K562 (cell line): Measurements from ENCODE around the gene XRCC2. TPM values are rescaled to one million over a fixed set of nuclear protein-coding genes. Genes with fewer than 3 reads are reported as not detected.

Experiments
- ATAC-seq: fragments of 200-7000 bp; cut with Tn5 transposase; 3 replicates; pipeline ENCODE4 v1.9.1; 2020; ENCODE audit warnings: moderate library complexity
- BruUV-seq: library from RNA; stranded (reverse); fragments of 400-500 nt; replicated peaks from 2 replicates; lab custom pipeline; 2021; lab: Mats Ljungman, UMichigan
- CTCF ChIA-PET: fragments of 300-600 bp; formaldehyde crosslinking; extraction: SDS; loops from one replicate; lab custom pipeline; 2021; ENCODE audit warnings: low intra/inter-chr PET ratio; lab: Yijun Ruan, JAX
- POLR2A ChIA-PET: fragments of 300-600, 350-650 bp; sonication (Branson Sonifier 250); formaldehyde crosslinking; extraction: SDS; loops from one replicate; lab custom pipeline; 2021; ENCODE audit warnings: antibody characterized with exemption, inconsistent platforms; lab: Yijun Ruan, JAX
- DNase-seq, 4 experiments: peaks; one replicate each; pipeline versions ENCODE4 v3.0.0 to v3.0.0-alpha.2; 2011 to 2018; ENCODE audit warnings: low spot score in 3 of 4, mixed read lengths in 3 of 4; ENCODE audit errors: extremely low read depth in 1 of 4
- FAIRE-seq: peaks from 2 replicates; lab custom pipeline; 2011; peaks lifted over from hg19 to GRCh38; lab: Jason Lieb, UNC
- H2AFZ ChIP-seq: 2 replicates; pipeline ENCODE4 v1.6.0; 2011; ENCODE audit warnings: low read depth, low read length, control low read depth, inconsistent platforms
- H3K27ac ChIP-seq: fragments of 200-600 bp; 3 replicates; pipeline ENCODE4 v1.8.0; 2011; ENCODE audit warnings: low read depth, mild to moderate bottlenecking, control low read depth, inconsistent platforms, low read length, moderate library complexity, mixed read lengths; ENCODE audit errors: extremely low read depth
- H3K27me3 ChIP-seq, 2 experiments: fragments of 300-600 bp in 1 of 2; 2 replicates in 1 of 2; 3 replicates in 1 of 2; pipeline versions ENCODE4 v1.6.0 to v1.8.0; 2011; ENCODE audit warnings: inconsistent platforms in 2 of 2, low read length in 2 of 2, mild to moderate bottlenecking in 1 of 2, mixed read lengths in 1 of 2, moderate library complexity in 1 of 2; ENCODE audit not compliant: control insufficient read depth in 2 of 2, insufficient read depth in 2 of 2
- H3K36me3 ChIP-seq: fragments of 300-600 bp; 3 replicates; pipeline ENCODE4 v1.8.0; 2011; ENCODE audit warnings: mild to moderate bottlenecking, low read length, inconsistent platforms; ENCODE audit not compliant: control insufficient read depth, insufficient read depth
- H3K4me1 ChIP-seq, 2 experiments: fragments of 200-600 bp in 1 of 2; replicated peaks in 1 of 2; 2 replicates in 1 of 2; 3 replicates in 1 of 2; pipeline versions ENCODE4 v1.5.1 to v1.8.0; 2011; ENCODE audit warnings: inconsistent platforms in 2 of 2, low read length in 2 of 2, mild to moderate bottlenecking in 1 of 2, mixed read lengths in 1 of 2, moderate library complexity in 1 of 2; ENCODE audit not compliant: control insufficient read depth in 2 of 2, insufficient read depth in 2 of 2
- H3K4me2 ChIP-seq: 2 replicates; pipeline ENCODE4 v1.6.1; 2011; ENCODE audit warnings: low read length, control low read depth, inconsistent platforms, mixed read lengths; ENCODE audit not compliant: insufficient read depth
- H3K4me3 ChIP-seq: fragments of 200-600 bp; sonication (generic), shearing (Covaris generic); 2 replicates; pipeline ENCODE4 v1.5.1; 2016; ENCODE audit warnings: control low read depth, inconsistent platforms
- H3K79me2 ChIP-seq: fragments of 200-600 bp; 3 replicates; pipeline ENCODE4 v1.8.0; 2011; ENCODE audit warnings: low read length, inconsistent platforms; ENCODE audit not compliant: control insufficient read depth, insufficient read depth
- H3K9ac ChIP-seq, 2 experiments: 2 replicates each; pipeline versions ENCODE4 v1.6.0 to v1.6.1; 2011; ENCODE audit warnings: low read depth in 2 of 2, low read length in 2 of 2, control low read depth in 1 of 2, inconsistent platforms in 1 of 2, mild to moderate bottlenecking in 1 of 2, mixed read lengths in 1 of 2; ENCODE audit not compliant: insufficient read depth in 1 of 2
- H3K9me1 ChIP-seq: one replicate; pipeline ENCODE4 v1.6.0; 2011; ENCODE audit warnings: inconsistent platforms, mild to moderate bottlenecking, low read length, moderate library complexity; ENCODE audit not compliant: control insufficient read depth, insufficient read depth
- H3K9me3 ChIP-seq: replicated peaks from 2 replicates; pipeline ENCODE4 v1.5.1; 2011; ENCODE audit warnings: low read depth, low read length, inconsistent platforms; ENCODE audit not compliant: control insufficient read depth, insufficient read depth
- H4K20me1 ChIP-seq: replicated peaks from 2 replicates; pipeline ENCODE4 v1.6.1; 2011; ENCODE audit warnings: low read length, inconsistent platforms, mixed read lengths; ENCODE audit not compliant: control insufficient read depth, insufficient read depth
- CHD4 ChIP-seq: fragments of 200-600 bp; sonication (generic); IDR thresholded peaks from 3 replicates; pipeline ENCODE4 v1.6.1; 2012; ENCODE audit warnings: low read depth, mild to moderate bottlenecking, mixed read lengths, low read length, inconsistent platforms; ENCODE audit not compliant: insufficient read depth, insufficient replicate concordance, poor library complexity, severe bottlenecking
- EP300 ChIP-seq: IDR thresholded peaks from 2 replicates; pipeline ENCODE4 v1.6.1; 2012; ENCODE audit warnings: low read length, improper control_type of control experiment
- GTF2F1 ChIP-seq: IDR thresholded peaks from 2 replicates; pipeline ENCODE4 v1.6.1; 2011; ENCODE audit warnings: low read depth, low read length, improper control_type of control experiment
- HDAC3 ChIP-seq: fragments of 450-650 bp; IDR thresholded peaks from 2 replicates; pipeline ENCODE4 v1.6.1; 2018; ENCODE audit warnings: borderline replicate concordance, mild to moderate bottlenecking, moderate library complexity; ENCODE audit not compliant: partially characterized antibody
- MIER1 ChIP-seq: fragments of 450-650 bp; IDR thresholded peaks from 2 replicates; pipeline ENCODE4 v1.6.1; 2016; ENCODE audit warnings: antibody characterized with exemption, mild to moderate bottlenecking, low read depth
- NCOA4 ChIP-seq: fragments of 450-650 bp; IDR thresholded peaks from 2 replicates; pipeline ENCODE4 v1.6.1; 2018; ENCODE audit warnings: mild to moderate bottlenecking; ENCODE audit not compliant: partially characterized antibody
- POLR2H ChIP-seq: IDR thresholded peaks from 2 replicates; pipeline ENCODE4 v1.6.1; 2016; ENCODE audit warnings: missing genetic modification characterization, low read depth, mild to moderate bottlenecking, control low read depth, missing compliant biosample characterization, moderate library complexity
- POLR3A ChIP-seq: IDR thresholded peaks from 2 replicates; pipeline ENCODE4 v1.6.1; 2011; ENCODE audit warnings: borderline replicate concordance, mild to moderate bottlenecking, moderate library complexity; ENCODE audit not compliant: insufficient read length, insufficient read depth; ENCODE audit errors: extremely low read depth
- PURB ChIP-seq: sonication (generic); formaldehyde crosslinking; IDR thresholded peaks from 2 replicates; pipeline ENCODE4 v1.9.0; 2021; ENCODE audit warnings: low read depth, mild to moderate bottlenecking, missing genetic modification reagents
- SAFB2 ChIP-seq: fragments of 200-400 bp; formaldehyde crosslinking; IDR thresholded peaks from 2 replicates; pipeline ENCODE4 v1.6.1; 2018; ENCODE audit warnings: borderline replicate concordance, low read length, low read depth, moderate library complexity; ENCODE audit not compliant: severe bottlenecking
- STAG1 ChIP-seq: sonication (generic); formaldehyde crosslinking; IDR thresholded peaks from 2 replicates; pipeline ENCODE4 v1.5.0; 2020; ENCODE audit warnings: missing genetic modification reagents, borderline replicate concordance
- TAF1 ChIP-seq: IDR thresholded peaks from 2 replicates; pipeline ENCODE4 v1.6.1; 2011; ENCODE audit warnings: mild to moderate bottlenecking, low read length, moderate library complexity; ENCODE audit not compliant: insufficient read depth, control insufficient read depth, severe bottlenecking; ENCODE audit errors: extremely low read depth
- ZNF41 ChIP-seq: fragments of 250-450 bp; sonication (Bioruptor Pico); conservative IDR thresholded peaks from 2 replicates; pipeline ENCODE4 v1.4.0; 2020; ENCODE audit warnings: mild to moderate bottlenecking
- ZNF431 ChIP-seq: sonication (generic); formaldehyde crosslinking; IDR thresholded peaks from 2 replicates; pipeline ENCODE4 v1.8.0; 2022; ENCODE audit warnings: mild to moderate bottlenecking, missing genetic modification reagents
- WGBS: fragments of 100-300 bp; shearing (Covaris generic); methylation state at CpG from one replicate; pipeline ENCODE4 v1.1.6; 2016; ENCODE audit warnings: low coverage, mixed read lengths; ENCODE audit not compliant: insufficient coverage; ENCODE audit errors: missing lambda C conversion rate; 5-methylcytosine and 5-hydroxymethylcytosine counted together
- in situ Hi-C: fragments of 300-500 bp; cut with MboI; formaldehyde crosslinking; loops from 4 replicates; pipeline ENCODE4 v1.15.0; 2018; ENCODE audit warnings: inconsistent platforms, mixed read lengths
- intact Hi-C: fragments of 100-400 bp; cut with micrococcal nuclease; formaldehyde crosslinking; loops from 2 replicates; pipeline ENCODE4 v1.14.2; 2022
- polyA plus RNA-seq, 8 experiments: library from polyadenylated mRNA; depleted of rRNA in 4 of 8; stranded (reverse) in 5 of 8; unstranded in 3 of 8; fragments of >200 nt; fragmentation: Nextera tagmentation in 2 of 8; fragmentation: Illumina TruSeq in 1 of 8; extraction: Ambion mirVana in 2 of 8; extraction: Trizol in 1 of 8; gene quantifications; 2 replicates each; pipeline versions ENCODE4 v1.2.1 to v1.2.3, GENCODE V29; 2011 to 2014; ENCODE audit warnings: inconsistent platforms in 1 of 8, missing spikeins in 1 of 8
- total RNA-seq, 7 experiments: library from RNA; depleted of rRNA in 6 of 7; stranded (reverse); fragments of >200 nt in 6 of 7; fragmentation: Illumina TruSeq in 2 of 7; extraction: Trizol in 2 of 7; gene quantifications; 2 replicates each; pipeline versions ENCODE4 v1.2.1 to v1.2.3, GENCODE V29; 2011 to 2021; ENCODE audit warnings: low replicate concordance in 1 of 7
- TF ChIP-seq, protein P1 (sequence below), 2 experiments: fragments of 250-450 bp in 1 of 2; fragments of 450-650 bp in 1 of 2; sonication (Bioruptor Pico) in 1 of 2; IDR thresholded peaks; 2 replicates each; pipeline versions ENCODE4 v1.6.1 to v1.8.0; 2016 to 2021; ENCODE audit warnings: mild to moderate bottlenecking in 2 of 2, moderate library complexity in 2 of 2, missing compliant biosample characterization in 1 of 2, missing genetic modification characterization in 1 of 2

The XRCC2 gene
- total and polyA plus RNA-seq, 9 of the 15 experiments (the other 6 are each of a cell fraction or from before 2014, with no cell fraction given), result 16.2 to 58.0 (median 39.8) TPM

- peaks cover 6 to 9% of the 10 kb centered on the region in 2 experiments; a peak in 3 of 5 replicates for H3K4me1 ChIP-seq
- H2AFZ ChIP-seq, result no peak overlapping the region
- H3K27me3 ChIP-seq, result no peaks in the 10 kb centered on the region
- peaks cover 70% of the 10 kb centered on the region for H3K79me2 ChIP-seq
- TSS peak; percentile 11 for BruUV-seq
- intact Hi-C loops, result no loop called here
- in situ Hi-C loops, result no loop called here
- H3K36me3 ChIP-seq, result peaks cover 45% of the 10 kb centered on the region
- peaks cover 2% of the 10 kb centered on the region for H3K9me1 ChIP-seq
- TF ChIP-seq SAFB2 (no peak), NCOA4 (no peak), MIER1 (no peak), HDAC3 (no peak), GTF2F1 (no peak), EP300 (no peak), POLR3A (no peak), ZNF41 (no peak), ZNF431 (CRISPR knock-in tag) (no peak), TAF1 (no peak), PURB (CRISPR knock-in tag) (no peak), CHD4 (no peak), STAG1 (CRISPR knock-in tag) (no peak), POLR2H (tag) (no peak)
- TF ChIP-seq, protein P1, sequence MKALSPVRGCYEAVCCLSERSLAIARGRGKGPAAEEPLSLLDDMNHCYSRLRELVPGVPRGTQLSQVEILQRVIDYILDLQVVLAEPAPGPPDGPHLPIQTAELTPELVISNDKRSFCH (CRISPR knock-in tag; IDR thresholded peaks at IDR 0.05), result no peak
- TF ChIP-seq, protein P1 (tag; IDR thresholded peaks at IDR 0.05), result no peak
- TF ChIP-seq, all 486 proteins: peak for 0
- CTCF ChIA-PET, result no interaction called here
- DNase-seq (no peak), ATAC-seq (no peak), FAIRE-seq (no peak)
- Histone ChIP-seq H4K20me1 (peaks cover 3% of the 10 kb centered on the region; the same call in 1 of the 2 replicates), H3K4me3 (no peak overlapping the region; the same call in 1 of the 2 replicates), H3K9ac (0 out of 4 replicates have a peak overlapping the region, but pooled peaks of 1 of the 2 experiments have one; percentile 7), H3K9me3 (no peaks in the 10 kb centered on the region), H3K27ac (0 out of 3 replicates have a peak overlapping the region, but pooled peaks have one; percentile 2), H3K4me2 (peak overlapping the region; percentile 8; the same call in 1 of the 2 replicates)
- 88% methylated on average over 2 of the region's 2 CpGs for WGBS
- POLR2A ChIA-PET, result interaction anchor here (0.9 to 1.0 kb wide), 2 partner anchors 12 to 710 kb away, joined by 3 to 5 read pairs; no protein-coding TSS in a partner anchor
These were observed 2.0 kb downstream of the XRCC2 start for GRCh38 chr7:152673897-152674296.
